OCI-LY7 (cell line): Measurements from ENCODE around the gene ASIC3. TPM values are rescaled to one million over a fixed set of nuclear protein-coding genes. Genes with fewer than 3 reads are reported as not detected.

Experiments
- BruUV-seq: library from RNA; stranded (reverse); fragments of 400-500 nt; replicated peaks from 2 replicates; lab custom pipeline; 2021; lab: Mats Ljungman, UMichigan
- CTCF ChIA-PET: fragments of 300-600 bp; sonication (Branson Sonifier 250); formaldehyde crosslinking; loops from one replicate; lab custom pipeline; 2022; ENCODE audit warnings: antibody characterized with exemption; ENCODE audit not compliant: unreplicated experiment; lab: Charles Lee
- POLR2A ChIA-PET: fragments of 300-600 bp; sonication (Branson Sonifier 250); formaldehyde crosslinking; loops from one replicate; lab custom pipeline; 2022; ENCODE audit warnings: antibody characterized with exemption; lab: Charles Lee
- DNase-seq: peaks from one replicate; pipeline ENCODE4 v3.0.0-alpha.2; 2015; ENCODE audit warnings: low spot score
- H2AFZ ChIP-seq: fragments of 200-600 bp; sonication (generic), shearing (Covaris generic); 2 replicates; pipeline ENCODE4 v1.6.1; 2014; ENCODE audit warnings: mild to moderate bottlenecking, antibody characterized with exemption, low read length, moderate library complexity
- H3K27ac ChIP-seq: fragments of 200-600 bp; sonication (generic); 2 replicates; pipeline ENCODE4 v1.5.1; 2014; ENCODE audit warnings: mixed run types, low read depth, mild to moderate bottlenecking, moderate library complexity, low read length, inconsistent platforms; ENCODE audit not compliant: poor library complexity, severe bottlenecking
- H3K36me3 ChIP-seq: fragments of 200-600 bp; sonication (generic); 2 replicates; pipeline ENCODE4 v1.6.1; 2014; ENCODE audit warnings: mild to moderate bottlenecking, antibody characterized with exemption, low read length, moderate library complexity, mixed read lengths; ENCODE audit not compliant: insufficient read depth
- H3K4me1 ChIP-seq: fragments of 200-600 bp; sonication (generic); 2 replicates; pipeline ENCODE4 v1.5.1; 2014; ENCODE audit warnings: mild to moderate bottlenecking, low read length; ENCODE audit not compliant: insufficient read depth, poor library complexity, severe bottlenecking
- H3K4me2 ChIP-seq: fragments of 200-600 bp; sonication (generic); 2 replicates; pipeline ENCODE4 v1.6.1; 2014; ENCODE audit warnings: mild to moderate bottlenecking, low read length
- H3K4me3 ChIP-seq: fragments of 200-600 bp; sonication (generic); 2 replicates; pipeline ENCODE4 v1.5.1; 2014; ENCODE audit warnings: mild to moderate bottlenecking, low read depth, low read length; ENCODE audit not compliant: poor library complexity, severe bottlenecking
- H3K79me2 ChIP-seq: fragments of 200-600 bp; sonication (generic); 2 replicates; pipeline ENCODE4 v1.6.1; 2016; ENCODE audit warnings: low read depth, mild to moderate bottlenecking, low read length, moderate library complexity, mixed read lengths; ENCODE audit not compliant: insufficient read depth
- H3K9me2 ChIP-seq: fragments of 200-600 bp; sonication (generic); 2 replicates; pipeline ENCODE4 v1.6.1; 2016; ENCODE audit warnings: mild to moderate bottlenecking, low read length, mixed read lengths; ENCODE audit not compliant: insufficient read depth
- H3K9me3 ChIP-seq: fragments of 200-600 bp; sonication (generic); 2 replicates; pipeline ENCODE4 v1.6.1; 2014; ENCODE audit warnings: mild to moderate bottlenecking, mixed run types, low read length, mixed read lengths
- H4K20me1 ChIP-seq: fragments of 200-600 bp; sonication (generic); 2 replicates; pipeline ENCODE4 v1.6.1; 2014; ENCODE audit warnings: mild to moderate bottlenecking, antibody characterized with exemption, low read length, moderate library complexity, mixed read lengths; ENCODE audit not compliant: insufficient read depth
- CTCF ChIP-seq: fragments of 200-600 bp; sonication (generic); conservative IDR thresholded peaks from 2 replicates; pipeline ENCODE4 v1.5.1; 2014; ENCODE audit warnings: mild to moderate bottlenecking, antibody characterized with exemption, low read length, moderate library complexity, mixed read lengths
- EZH2phosphoT487 ChIP-seq: fragments of 200-600 bp; sonication (generic); IDR thresholded peaks from 2 replicates; pipeline ENCODE4 v1.6.1; 2018; ENCODE audit warnings: low read depth, borderline replicate concordance, mild to moderate bottlenecking, mixed run types, antibody characterized with exemption, low read length, moderate library complexity, mixed read lengths
- intact Hi-C: fragments of 100-400 bp; cut with micrococcal nuclease; formaldehyde crosslinking; loops from one replicate; pipeline ENCODE4 v1.10.0; 2022; ENCODE audit not compliant: unreplicated experiment
- total RNA-seq, 2 experiments: library from RNA; depleted of rRNA in 1 of 2; stranded (reverse); fragments of >200 nt in 1 of 2; shearing (Covaris generic) in 1 of 2; gene quantifications; 2 replicates each; pipeline ENCODE4 v1.2.3, GENCODE V29; 2014 to 2022

ASIC3 gene
- total RNA-seq, 2 experiments from 2014 or later, result 3.3 to 14.8 TPM

- Histone ChIP-seq H3K36me3 (no peaks in the 10 kb centered on the region), H3K79me2 (no peaks in the 10 kb centered on the region), H3K4me1 (peaks cover 9% of the 10 kb centered on the region), H3K4me2 (no peak overlapping the region), H2AFZ (no peak overlapping the region), H4K20me1 (no peaks in the 10 kb centered on the region; the same call in 1 of the 2 replicates), H3K9me2 (no peaks in the 10 kb centered on the region), H3K27ac (no peak overlapping the region), H3K4me3 (no peak overlapping the region), H3K9me3 (no peaks in the 10 kb centered on the region)
- intact Hi-C loops, result loop anchor here (10.0 kb wide), 3 partner anchors 65 to 195 kb away; partner anchors contain the start of gene KCNH2
- BruUV-seq, result no TSS peak
- TF ChIP-seq EZH2phosphoT487 (no peak), CTCF (no peak)
- CTCF ChIA-PET, result no interaction called here
- POLR2A ChIA-PET, result no interaction called here
- no peak for DNase-seq
Observed at GRCh38 chr7:151089893-151090730, 41.8 kb downstream of the ASIC3 start.

GRCh38 chr7:151091003-151091402 lies 42.7 kb downstream of the ASIC3 start:
- TF ChIP-seq EZH2phosphoT487, result no peak
- TF ChIP-seq CTCF, result no peak
- ChIA-PET POLR2A (no interaction called here), CTCF (no interaction called here)
- no peaks in the 10 kb centered on the region for H3K9me2 ChIP-seq
- no peak for DNase-seq
- peaks cover under 1% of the 10 kb centered on the region for H3K4me1 ChIP-seq
- H3K79me2 ChIP-seq, result no peaks in the 10 kb centered on the region
- intact Hi-C loops, result loop anchor here (10.0 kb wide), 1 partner anchor 64 kb away; no protein-coding TSS in a partner anchor
- no TSS peak for BruUV-seq
- H3K27ac ChIP-seq, result no peak overlapping the region
- H4K20me1 ChIP-seq, result no peaks in the 10 kb centered on the region; the same call in 1 of the 2 replicates
- H3K4me3 ChIP-seq, result no peak overlapping the region
- H3K4me2 ChIP-seq, result no peak overlapping the region
- H2AFZ ChIP-seq, result no peak overlapping the region
- H3K9me3 ChIP-seq, result no peaks in the 10 kb centered on the region
- no peaks in the 10 kb centered on the region for H3K36me3 ChIP-seq

- Histone ChIP-seq H3K4me1 (no peaks in the 10 kb centered on the region), H3K79me2 (no peaks in the 10 kb centered on the region), H3K4me3 (no peak overlapping the region), H3K9me3 (no peaks in the 10 kb centered on the region), H3K9me2 (no peaks in the 10 kb centered on the region), H3K27ac (no peak overlapping the region), H3K36me3 (no peaks in the 10 kb centered on the region), H3K4me2 (no peak overlapping the region), H4K20me1 (no peaks in the 10 kb centered on the region; the same call in 1 of the 2 replicates), H2AFZ (no peak overlapping the region)
- BruUV-seq, result no TSS peak
- intact Hi-C loops, result loop anchor here (10.0 kb wide), 1 partner anchor 63 kb away; no protein-coding TSS in a partner anchor
- TF ChIP-seq CTCF, result peak; percentile 76
- TF ChIP-seq EZH2phosphoT487, result no peak
- DNase-seq, result peak; percentile 42
- CTCF ChIA-PET, result no interaction called here
- POLR2A ChIA-PET, result no interaction called here
Observed at GRCh38 chr7:151091431-151091830, 43.1 kb downstream of the ASIC3 start.
